GM12878 (cell line): ENCODE measurements around the gene CMBL. TPM values are rescaled to one million over a fixed set of nuclear protein-coding genes. Genes with fewer than 3 reads are reported as not detected.

Source experiments
- ATAC-seq: fragments of 200-7000 bp; cut with Tn5 transposase; 3 replicates; pipeline ENCODE4 v1.9.1; 2020; ENCODE audit warnings: mild to moderate bottlenecking, moderate library complexity
- BruUV-seq: library from RNA; stranded (reverse); fragments of 400-500 nt; replicated peaks from 2 replicates; lab custom pipeline; 2021; lab: Mats Ljungman, UMichigan
- CTCF ChIA-PET: fragments of 300-600 bp; sonication (Branson Sonifier 250); formaldehyde crosslinking; extraction: SDS; loops from one replicate; lab custom pipeline; 2021; ENCODE audit warnings: inconsistent platforms; lab: Yijun Ruan, JAX
- POLR2A ChIA-PET: fragments of 350-600 bp; formaldehyde crosslinking; extraction: SDS; loops from one replicate; lab custom pipeline; 2021; ENCODE audit warnings: inconsistent platforms; lab: Charles Lee
- RAD21 ChIA-PET: fragments of 300-600 bp; sonication (Branson Sonifier 250); formaldehyde crosslinking; loops from one replicate; lab custom pipeline; 2023; ENCODE audit warnings: antibody characterized with exemption; ENCODE audit not compliant: unreplicated experiment; lab: Charles Lee
- SMC1A ChIA-PET: fragments of 300-600 bp; sonication (Branson Sonifier 250); formaldehyde crosslinking; loops from one replicate; lab custom pipeline; 2023; ENCODE audit not compliant: unreplicated experiment, uncharacterized antibody; lab: Charles Lee
- DNase-seq: peaks from one replicate; pipeline ENCODE4 v3.0.0-alpha.2; 2011; ENCODE audit warnings: low read depth, low spot score
- FAIRE-seq: peaks from 3 replicates; lab custom pipeline; 2011; peaks lifted over from hg19 to GRCh38; lab: Jason Lieb, UNC
- H2AFZ ChIP-seq: 2 replicates; pipeline ENCODE4 v1.6.0; 2011; ENCODE audit warnings: low read depth, low read length, control low read depth; ENCODE audit not compliant: control insufficient read depth
- H3K27ac ChIP-seq: 2 replicates; pipeline ENCODE4 v1.5.1; 2011; ENCODE audit warnings: control low read depth; ENCODE audit not compliant: control insufficient read depth, insufficient read depth
- H3K27me3 ChIP-seq, 2 experiments: replicated peaks in 1 of 2; 2 replicates each; pipeline versions ENCODE4 v1.6.0 to v1.6.1; 2011; ENCODE audit warnings: low read length in 1 of 2; ENCODE audit not compliant: control insufficient read depth in 2 of 2, insufficient read depth in 2 of 2
- H3K36me3 ChIP-seq, 2 experiments: 2 replicates each; pipeline ENCODE4 v1.5.1; 2011; ENCODE audit warnings: low read length in 1 of 2; ENCODE audit not compliant: control insufficient read depth in 2 of 2, insufficient read depth in 2 of 2
- H3K4me1 ChIP-seq: 2 replicates; pipeline ENCODE4 v1.6.1; 2011; ENCODE audit warnings: mild to moderate bottlenecking, low read length, moderate library complexity, mixed read lengths; ENCODE audit not compliant: control insufficient read depth, insufficient read depth
- H3K4me2 ChIP-seq: 2 replicates; pipeline ENCODE4 v1.6.0; 2011; ENCODE audit warnings: control low read depth; ENCODE audit not compliant: control insufficient read depth, insufficient read depth
- H3K4me3 ChIP-seq: fragments of 200-600 bp; sonication (generic); 2 replicates; pipeline ENCODE4 v1.5.1; 2016
- H3K79me2 ChIP-seq: 2 replicates; pipeline ENCODE4 v1.6.0; 2011; ENCODE audit warnings: low read length; ENCODE audit not compliant: control insufficient read depth, insufficient read depth
- H3K9ac ChIP-seq: 2 replicates; pipeline ENCODE4 v1.8.0; 2011; ENCODE audit warnings: low read length, control low read depth, mixed read lengths; ENCODE audit not compliant: control insufficient read depth, insufficient read depth
- H3K9me3 ChIP-seq: replicated peaks from 3 replicates; pipeline ENCODE4 v1.5.1; 2011; ENCODE audit warnings: mild to moderate bottlenecking, low read length; ENCODE audit not compliant: control insufficient read depth, insufficient read depth
- H4K20me1 ChIP-seq: 2 replicates; pipeline ENCODE4 v1.6.0; 2011; ENCODE audit not compliant: control insufficient read depth, insufficient read depth
- BRCA1 ChIP-seq: IDR thresholded peaks from 2 replicates; pipeline ENCODE4 v1.6.1; 2011; ENCODE audit warnings: low read depth, low read length, improper control_type of control experiment
- FOS ChIP-seq: IDR thresholded peaks from 3 replicates; pipeline ENCODE4 v1.6.1; 2011; ENCODE audit warnings: borderline replicate concordance; ENCODE audit not compliant: insufficient read length; ENCODE audit errors: extremely low read depth
- FOXK2 ChIP-seq: fragments of 450-650 bp; IDR thresholded peaks from 2 replicates; pipeline ENCODE4 v1.6.1; 2017; ENCODE audit warnings: mild to moderate bottlenecking, moderate library complexity
- IKZF1 ChIP-seq: fragments of 450-650 bp; conservative IDR thresholded peaks from 2 replicates; pipeline ENCODE4 v1.6.1; 2017; ENCODE audit warnings: antibody characterized with exemption, mild to moderate bottlenecking
- IRF5 ChIP-seq: fragments of 450-650 bp; IDR thresholded peaks from 2 replicates; pipeline ENCODE4 v1.6.1; 2017; ENCODE audit warnings: borderline replicate concordance
- LARP7 ChIP-seq: fragments of 450-650 bp; IDR thresholded peaks from 2 replicates; pipeline ENCODE4 v1.6.1; 2017; ENCODE audit warnings: mild to moderate bottlenecking
- RAD51 ChIP-seq: fragments of 450-650 bp; IDR thresholded peaks from 2 replicates; pipeline ENCODE4 v1.6.1; 2016; ENCODE audit warnings: moderate library complexity, mild to moderate bottlenecking, inconsistent platforms
- RBBP5 ChIP-seq: fragments of 200-600 bp; sonication (generic); conservative IDR thresholded peaks from 2 replicates; pipeline ENCODE4 v1.6.1; 2016
- SUPT20H ChIP-seq: IDR thresholded peaks from 2 replicates; pipeline ENCODE4 v1.6.1; 2011; ENCODE audit warnings: low read depth, mild to moderate bottlenecking, low read length, moderate library complexity, borderline replicate concordance; ENCODE audit not compliant: control insufficient read depth
- ZNF217 ChIP-seq: fragments of 450-650 bp; IDR thresholded peaks from 2 replicates; pipeline ENCODE4 v1.6.1; 2017; ENCODE audit warnings: antibody characterized with exemption, mild to moderate bottlenecking
- ZNF24 ChIP-seq: fragments of 450-650 bp; IDR thresholded peaks from 2 replicates; pipeline ENCODE4 v1.6.1; 2017; ENCODE audit warnings: antibody characterized with exemption, mild to moderate bottlenecking
- ZNF592 ChIP-seq: fragments of 450-650 bp; IDR thresholded peaks from 2 replicates; pipeline ENCODE4 v1.6.1; 2017; ENCODE audit warnings: mild to moderate bottlenecking, moderate library complexity
- ZZZ3 ChIP-seq: IDR thresholded peaks from 2 replicates; pipeline ENCODE4 v1.6.1; 2011; ENCODE audit warnings: low read depth; ENCODE audit not compliant: control insufficient read depth, insufficient read length
- WGBS: methylation state at CpG from one replicate; pipeline ENCODE4 v1.1.6; 2016; ENCODE audit warnings: low lambda C conversion rate; ENCODE audit not compliant: insufficient replicate concordance, insufficient coverage; ENCODE audit errors: missing lambda C conversion rate; 5-methylcytosine and 5-hydroxymethylcytosine counted together
- in situ Hi-C: fragments of 300-500 bp; cut with MboI; formaldehyde crosslinking; loops from 9 replicates; pipeline ENCODE4 v1.14.3; 2018; ENCODE audit warnings: mixed read lengths
- intact Hi-C: fragments of 100-400 bp; cut with micrococcal nuclease; formaldehyde crosslinking; loops from one replicate; pipeline ENCODE4 v1.14.2; 2022; ENCODE audit not compliant: unreplicated experiment
- polyA plus RNA-seq, 11 experiments: library from polyadenylated mRNA; depleted of rRNA in 4 of 11; unstranded in 6 of 11; stranded (reverse) in 5 of 11; fragments of >200 nt; fragmentation: Nextera tagmentation in 4 of 11; fragmentation: Illumina TruSeq in 1 of 11; extraction: Ambion mirVana in 4 of 11; extraction: Trizol in 1 of 11; gene quantifications; 1 replicate in 1 of 11; 2 replicates in 10 of 11; pipeline versions ENCODE4 v1.2.1 to v1.2.3, GENCODE V29; 2011 to 2016; ENCODE audit warnings: inconsistent platforms in 2 of 11, missing spikeins in 2 of 11, low read depth in 1 of 11
- total RNA-seq, 4 experiments: library from RNA; depleted of rRNA in 3 of 4; stranded (reverse); fragments of >200 nt in 3 of 4; fragmentation: Illumina TruSeq in 1 of 4; extraction: Trizol in 1 of 4; gene quantifications; 2 replicates each; pipeline versions ENCODE4 v1.2.1 to v1.2.3, GENCODE V29; 2013 to 2021

Gene CMBL
- total and polyA plus RNA-seq, 10 of the 15 experiments (the other 5 are each of a cell fraction or from before 2014, with no cell fraction given), result 1.8 to 15.6 (median 7.5) TPM

- H4K20me1 ChIP-seq, result no peaks in the 10 kb centered on the region
- WGBS, result 39% methylated on average over 6 of the region's 6 CpGs
- ChIA-PET POLR2A (no interaction called here), CTCF (no interaction called here), SMC1A (no interaction called here), RAD21 (no interaction called here)
- H3K36me3 ChIP-seq, result no peaks in the 10 kb centered on the region
- BruUV-seq, result no TSS peak
- no peaks in the 10 kb centered on the region for H3K27me3 ChIP-seq
- no peak for ATAC-seq
- in situ Hi-C loops (no loop called here), intact Hi-C loops (no loop called here)
- H3K9ac ChIP-seq, result no peak overlapping the region
- no peak overlapping the region for H2AFZ ChIP-seq
- no peak for DNase-seq
- no peaks in the 10 kb centered on the region for H3K4me1 ChIP-seq
- no peaks in the 10 kb centered on the region for H3K9me3 ChIP-seq
- H3K4me2 ChIP-seq, result no peak overlapping the region
- no peak overlapping the region for H3K4me3 ChIP-seq
- H3K79me2 ChIP-seq, result no peaks in the 10 kb centered on the region
- no peak for TF ChIP-seq BRCA1
- no peak for FAIRE-seq
- no peak overlapping the region for H3K27ac ChIP-seq
Observed at GRCh38 chr5:10323588-10324488, 16.1 kb upstream of the CMBL start.

DNA sequence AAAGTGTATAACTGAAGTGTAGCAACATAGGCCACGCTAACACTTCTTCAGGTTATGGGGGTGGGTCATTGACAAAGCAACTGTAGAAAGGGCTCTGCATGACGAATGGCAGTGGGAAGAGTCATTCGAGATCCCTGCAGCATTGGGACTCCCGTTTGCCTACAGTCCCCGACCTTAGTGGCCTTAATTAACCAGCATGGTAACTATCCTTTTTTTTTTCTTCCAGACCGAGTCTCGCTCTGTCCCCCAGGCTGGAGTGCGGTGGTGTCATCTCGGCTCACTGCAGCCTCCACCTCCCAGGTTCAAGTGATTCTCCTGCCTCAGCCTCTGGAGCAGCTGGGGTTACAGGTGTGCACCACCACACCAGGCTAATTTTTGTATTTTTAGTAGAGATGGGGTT lies 14.2 kb upstream of the CMBL start:
- FAIRE-seq, result no peak
- SMC1A ChIA-PET, result no interaction called here
- in situ Hi-C loops, result no loop called here
- no peak overlapping the region for H2AFZ ChIP-seq
- DNase-seq, result no peak
- RAD21 ChIA-PET, result no interaction called here
- intact Hi-C loops, result no loop called here
- CTCF ChIA-PET, result no interaction called here
- no peaks in the 10 kb centered on the region for H3K4me1 ChIP-seq
- H3K4me2 ChIP-seq, result no peak overlapping the region
- H3K9ac ChIP-seq, result no peak overlapping the region
- H3K9me3 ChIP-seq, result no peaks in the 10 kb centered on the region; the same call in 2 of the 3 replicates
- H3K27me3 ChIP-seq, result no peaks in the 10 kb centered on the region
- H3K36me3 ChIP-seq, result no peaks in the 10 kb centered on the region
- H3K4me3 ChIP-seq, result no peak overlapping the region
- POLR2A ChIA-PET, result no interaction called here
- H4K20me1 ChIP-seq, result no peaks in the 10 kb centered on the region
- ATAC-seq, result no peak
- H3K27ac ChIP-seq, result no peak overlapping the region
- BruUV-seq, result no TSS peak
- WGBS, result 63% methylated on average over 9 of the region's 9 CpGs
- no peaks in the 10 kb centered on the region for H3K79me2 ChIP-seq
- TF ChIP-seq RAD51 (no peak), LARP7 (no peak), ZNF592 (no peak), FOS (no peak), SUPT20H (no peak), ZNF24 (no peak), ZNF217 (no peak), FOXK2 (no peak), IRF5 (no peak), ZZZ3 (no peak), IKZF1 (no peak), RBBP5 (no peak)
